Stimulated activated CD8-positive, alpha-beta memory T cell treated with anti-CD3 and anti-CD28 coated beads, Interleukin-4, amount 100 ng/mL, for 4 hours (primary cell): ENCODE data around the gene PRIM2.
"Not testable (repeated sequence)": the region's sequence is repeated elsewhere in the genome, so short reads cannot be mapped to it uniquely, and the experiment has no call there.

Experiments
- DNase-seq, 2 donors: peaks; one replicate each; pipeline ENCODE4 v3.0.0-alpha.2; 2020; ENCODE audit warnings: low read depth in 2 of 2, low spot score in 1 of 2

The PRIM2 gene

DNA sequence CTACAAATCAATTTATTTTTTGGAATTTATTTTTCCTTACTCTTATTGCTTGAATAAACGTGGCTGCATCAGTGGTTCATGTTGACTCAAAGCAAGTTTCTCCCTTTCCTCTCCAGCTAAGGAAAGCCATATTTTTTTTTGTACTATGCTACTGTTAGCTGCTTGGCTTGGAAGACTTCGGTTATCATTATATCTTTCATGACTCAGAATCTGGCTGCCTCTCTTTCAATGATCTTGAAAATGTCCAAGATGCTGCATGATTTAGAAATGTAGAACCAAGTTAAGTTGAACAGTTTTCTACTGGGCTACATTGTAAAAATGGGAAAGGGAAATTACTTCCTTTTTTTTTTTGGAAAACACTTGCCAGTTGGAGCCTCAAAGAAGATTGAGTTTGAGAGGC is 44.9 kb downstream of the PRIM2 start:
- DNase-seq = not testable (repeated sequence)

DNA sequence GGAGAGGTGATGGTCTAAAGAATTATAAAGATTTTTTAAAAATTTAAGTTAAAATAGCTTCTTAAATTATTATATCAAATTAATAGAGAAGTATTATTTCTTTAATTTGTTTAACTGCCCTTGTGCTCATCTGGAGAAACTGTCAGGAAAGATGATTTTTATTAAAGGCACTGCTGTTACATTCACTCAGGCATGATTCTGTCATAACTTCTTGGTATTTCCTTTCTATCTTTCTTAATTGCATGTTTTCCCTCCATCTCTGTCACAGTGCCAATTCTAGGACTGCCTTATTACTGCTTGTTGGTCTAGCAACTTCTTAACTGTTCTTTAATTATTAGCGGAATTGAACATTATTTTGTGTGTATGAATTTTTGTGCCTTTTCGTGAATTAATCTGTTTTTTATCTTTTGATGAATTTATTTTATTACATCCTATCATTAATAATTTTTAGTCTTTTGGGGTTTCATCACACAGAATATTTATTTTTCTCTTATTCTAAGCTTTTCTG is 47.7 kb downstream of the PRIM2 start:
- DNase-seq = not testable (repeated sequence)

DNA sequence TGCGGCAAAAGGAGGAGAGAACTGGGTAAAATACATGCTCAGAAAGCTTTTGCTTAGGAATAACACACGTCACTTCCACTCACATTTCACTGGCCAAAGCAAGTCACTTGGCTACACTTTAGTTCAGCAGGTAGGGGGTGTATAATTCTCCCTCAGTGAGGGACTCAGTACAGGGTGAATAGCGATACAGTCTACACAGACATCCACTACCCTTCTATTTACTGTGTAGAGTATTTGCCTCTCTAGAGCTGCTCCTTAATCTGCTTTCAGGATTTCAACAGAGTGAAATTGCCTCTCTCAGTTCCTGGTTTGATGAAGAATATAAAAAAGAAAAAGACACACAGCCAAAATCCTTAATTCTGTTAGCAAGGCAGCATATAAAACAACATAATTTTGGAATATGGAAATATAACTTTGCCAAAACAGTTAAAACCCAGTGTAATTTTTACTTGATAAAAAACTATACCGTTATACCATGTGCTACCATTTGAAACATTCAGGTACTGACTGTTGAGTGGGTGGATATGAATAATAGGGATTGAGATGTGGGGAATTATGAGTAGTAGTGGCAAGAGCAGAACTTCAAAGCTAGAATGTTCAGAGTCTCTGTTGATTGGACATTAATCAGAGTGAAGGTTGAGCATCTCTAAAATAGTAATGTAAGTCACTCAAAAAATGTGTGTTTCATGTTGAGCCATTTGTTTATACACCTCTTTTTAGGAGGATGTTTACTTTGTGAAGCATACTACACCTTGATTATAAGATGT is 51.7 kb downstream of the PRIM2 start:
- not testable (repeated sequence) for DNase-seq

DNA sequence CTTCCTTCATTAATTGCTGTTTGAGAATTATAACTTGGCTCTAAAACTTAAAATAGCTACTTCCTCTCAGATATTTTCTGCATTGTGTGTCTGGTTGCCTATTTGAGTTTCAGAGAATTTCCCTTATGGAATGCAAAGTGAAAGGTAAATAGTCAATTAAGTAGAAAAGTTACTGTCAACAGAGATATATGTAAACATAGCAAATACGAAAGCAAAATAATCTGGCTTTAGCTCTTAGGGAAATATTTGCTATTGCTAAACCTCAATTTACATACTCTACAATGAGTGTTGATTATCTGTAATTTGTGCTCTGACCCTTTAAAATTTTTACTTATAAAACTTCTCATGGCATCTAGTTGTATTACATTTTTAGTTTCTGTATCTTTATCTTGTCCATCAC is 54.3 kb downstream of the PRIM2 start:
- not testable (repeated sequence) for DNase-seq

DNA sequence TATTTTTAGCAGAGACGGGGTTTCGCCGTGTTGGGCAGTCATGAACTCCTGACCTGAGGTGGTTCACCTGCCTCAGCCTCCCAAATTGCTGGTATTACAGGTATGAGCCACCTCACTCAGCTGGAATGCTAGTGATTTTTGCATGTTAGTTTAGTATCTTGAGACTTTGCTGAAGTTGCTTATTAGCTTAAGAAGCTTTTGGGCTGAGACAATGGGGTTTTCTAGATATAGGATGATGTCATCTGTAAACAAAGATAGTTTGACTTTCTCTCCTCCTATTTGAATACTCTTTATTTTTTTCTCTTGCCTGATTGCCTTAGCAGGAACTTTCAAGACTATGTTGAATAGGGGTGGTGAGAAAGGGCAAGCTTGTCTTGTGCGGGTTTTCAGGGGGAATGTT is 57.3 kb downstream of the PRIM2 start:
- DNase-seq = not testable (repeated sequence)

DNA sequence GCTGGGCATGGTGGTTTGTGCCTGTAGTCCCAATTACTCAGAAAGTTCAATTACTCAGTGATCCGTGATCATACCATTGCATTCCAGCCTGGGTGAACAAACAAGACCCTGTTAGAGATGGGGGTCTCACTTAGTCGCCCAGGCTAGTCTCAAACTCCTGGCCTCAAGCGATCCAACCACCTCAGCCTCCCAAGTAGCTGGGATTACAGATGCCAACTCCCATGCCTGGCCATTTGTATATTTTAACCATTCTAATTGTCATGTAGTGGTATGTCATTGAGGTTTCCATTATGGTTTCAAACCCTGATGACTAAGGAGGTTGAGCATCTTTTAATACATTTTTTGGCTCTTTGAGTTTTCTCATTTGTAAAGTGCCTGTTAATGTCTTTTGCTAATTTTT is 58.7 kb downstream of the PRIM2 start:
- DNase-seq = not testable (repeated sequence)

DNA sequence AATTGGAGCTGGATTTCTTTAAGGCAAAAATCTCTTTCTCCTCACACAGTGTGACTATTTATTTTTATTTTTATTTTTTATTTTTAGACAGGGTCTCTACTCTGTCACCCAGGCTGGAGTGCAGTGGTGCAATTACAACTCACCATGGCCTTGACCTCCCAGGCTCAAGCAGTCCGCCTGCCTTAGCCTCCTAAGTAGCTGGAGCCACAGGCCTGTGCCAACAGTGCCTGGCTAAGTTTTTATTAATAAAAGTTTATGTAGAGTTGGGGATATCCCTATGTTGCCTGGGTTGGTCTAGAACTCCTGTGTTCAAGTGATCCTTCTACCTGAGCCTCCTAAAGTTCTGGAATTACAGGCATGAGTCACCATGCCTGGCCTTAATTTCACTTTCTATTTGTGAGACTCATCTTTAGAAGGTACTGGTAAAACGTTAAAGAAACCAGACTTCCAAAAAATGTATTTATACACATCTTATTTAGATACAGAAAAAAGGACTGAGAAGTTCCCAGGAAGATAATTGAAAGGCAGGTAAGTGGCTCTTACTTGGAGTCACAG is 71.7 kb downstream of the PRIM2 start:
- not testable (repeated sequence) for DNase-seq

DNA sequence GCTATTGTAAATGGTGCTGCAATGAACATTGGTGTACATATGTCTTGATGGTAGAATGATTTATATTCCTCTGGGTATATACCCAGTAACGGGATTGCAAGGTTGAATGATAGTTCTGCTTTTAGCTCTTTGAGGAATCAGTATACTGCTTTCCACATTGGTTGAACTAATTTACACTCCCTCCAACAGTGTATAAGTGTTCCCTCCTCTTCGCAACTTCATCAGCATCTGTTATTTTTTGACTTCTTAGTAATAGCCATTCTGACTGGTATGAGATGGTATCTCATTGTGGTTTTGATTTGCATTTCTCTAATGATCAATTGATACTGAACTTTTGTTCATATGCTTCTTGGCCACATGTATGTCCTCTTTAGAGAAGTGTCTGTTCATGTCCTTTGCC is 73.4 kb downstream of the PRIM2 start:
- not testable (repeated sequence) for DNase-seq

DNA sequence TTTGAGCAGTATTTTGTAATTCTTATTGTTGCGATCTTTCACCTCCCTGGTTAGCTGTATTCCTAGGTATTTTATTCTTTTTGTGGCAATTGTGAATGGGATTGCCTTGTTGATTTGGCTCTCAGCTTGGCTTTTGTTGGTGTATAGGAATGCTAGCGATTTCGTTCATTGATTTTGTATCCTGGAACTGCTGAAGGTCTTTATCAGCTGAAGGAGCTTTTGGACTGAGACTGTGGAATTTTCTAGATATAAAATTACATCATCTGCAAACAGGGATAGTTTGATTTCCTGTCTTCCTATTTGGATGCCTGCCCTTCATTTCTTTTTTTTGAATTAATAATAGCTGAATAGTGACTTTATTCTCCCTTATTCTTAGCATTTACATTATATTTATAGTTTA is 74.6 kb downstream of the PRIM2 start:
- not testable (repeated sequence) for DNase-seq

DNA sequence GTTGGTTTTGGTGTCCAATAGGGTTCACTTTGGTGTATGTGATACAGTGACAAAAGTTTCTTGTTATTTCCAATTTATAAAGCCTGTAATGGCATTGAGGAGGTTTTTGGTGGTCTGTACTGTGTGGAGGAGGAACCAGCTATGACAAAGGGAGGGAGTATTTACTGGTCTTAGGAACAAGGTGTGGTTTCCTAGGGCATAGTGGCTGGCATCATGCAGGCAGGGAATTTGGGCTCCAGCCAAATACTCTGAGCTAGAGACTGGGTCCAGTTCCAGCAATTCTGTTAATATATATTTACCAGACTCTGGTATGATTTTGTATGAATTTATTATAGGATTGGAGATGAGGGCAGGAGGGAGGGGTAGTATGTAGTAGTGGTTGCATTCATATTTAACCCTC is 101.9 kb downstream of the PRIM2 start:
- not testable (repeated sequence) for DNase-seq

DNA sequence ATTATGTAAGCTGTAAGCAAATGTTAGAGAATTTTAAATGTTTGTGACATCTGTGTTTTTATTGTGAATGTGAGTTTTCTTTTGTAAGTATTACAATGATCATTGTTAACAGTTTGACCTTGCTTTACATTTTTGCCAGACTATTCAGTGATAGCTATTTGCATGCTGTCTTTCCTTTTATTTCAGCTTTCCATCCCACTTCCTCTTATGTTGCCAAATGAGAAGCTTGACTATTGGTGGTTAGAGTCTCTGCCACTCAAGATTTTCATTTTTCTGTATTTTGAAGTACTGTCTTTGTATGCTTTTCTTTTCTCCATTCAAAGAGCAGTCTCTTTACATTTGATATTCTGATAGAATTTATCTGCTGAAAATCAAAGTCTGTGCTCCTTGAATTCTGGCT is 104.1 kb downstream of the PRIM2 start:
- DNase-seq = no peak

DNA sequence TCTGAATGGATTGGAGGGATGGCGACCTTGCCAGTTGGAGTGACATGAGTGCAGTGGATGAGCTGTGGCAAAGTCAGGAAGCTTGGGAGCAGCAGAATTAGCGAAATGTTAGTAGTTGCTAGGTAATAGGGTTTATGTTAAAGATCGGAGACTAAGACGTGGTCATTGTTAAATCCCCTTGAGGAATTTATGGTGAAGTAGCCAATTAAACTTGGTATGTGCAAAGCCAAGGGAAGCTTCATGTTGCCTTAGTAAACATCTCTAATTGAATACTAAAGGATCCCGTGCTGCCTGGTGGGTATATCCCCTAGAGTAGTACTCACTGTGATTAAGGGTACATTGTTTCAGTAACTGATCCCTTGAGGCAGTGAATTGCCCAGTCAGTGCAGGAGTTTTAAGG is 106.0 kb downstream of the PRIM2 start:
- DNase-seq = no peak

DNA sequence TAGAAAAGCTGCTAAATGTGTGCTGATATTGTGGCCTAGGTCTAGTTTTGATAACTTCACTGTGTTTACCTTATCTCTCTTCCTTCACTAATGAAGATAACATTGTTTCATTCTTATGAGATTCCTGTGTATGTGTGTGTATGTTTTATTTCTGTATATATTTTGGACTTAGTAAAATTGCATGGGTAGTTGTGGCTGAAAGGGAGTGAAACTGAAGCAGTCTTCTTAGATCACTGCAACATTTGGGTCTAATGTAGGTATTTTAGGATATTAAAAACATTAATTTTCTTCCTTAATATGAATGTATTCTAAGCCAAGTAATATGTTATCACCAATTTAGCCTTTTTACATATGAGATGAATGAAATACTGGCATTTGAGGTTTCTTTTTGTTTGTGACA is 114.3 kb downstream of the PRIM2 start:
- DNase-seq = not testable (repeated sequence)

DNA sequence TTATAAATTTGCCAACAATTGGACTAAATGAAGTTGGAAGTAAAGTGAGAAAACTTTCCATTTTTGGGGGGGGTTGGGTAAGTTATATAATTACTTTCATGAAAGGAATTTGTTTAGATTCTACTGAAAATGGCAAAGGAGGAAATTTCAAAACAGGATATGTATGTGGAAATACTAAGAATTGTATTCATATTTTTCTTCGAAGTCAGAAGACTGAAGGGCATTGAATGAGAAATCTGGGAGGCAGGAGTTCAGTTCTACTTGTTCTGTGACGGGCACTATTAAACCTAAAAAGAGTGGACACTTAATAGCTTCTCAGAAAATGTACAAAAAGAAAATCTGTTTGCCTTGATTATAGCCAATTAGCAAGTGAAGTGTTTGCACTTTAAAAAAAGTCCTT is 114.7 kb downstream of the PRIM2 start:
- no peak for DNase-seq

DNA sequence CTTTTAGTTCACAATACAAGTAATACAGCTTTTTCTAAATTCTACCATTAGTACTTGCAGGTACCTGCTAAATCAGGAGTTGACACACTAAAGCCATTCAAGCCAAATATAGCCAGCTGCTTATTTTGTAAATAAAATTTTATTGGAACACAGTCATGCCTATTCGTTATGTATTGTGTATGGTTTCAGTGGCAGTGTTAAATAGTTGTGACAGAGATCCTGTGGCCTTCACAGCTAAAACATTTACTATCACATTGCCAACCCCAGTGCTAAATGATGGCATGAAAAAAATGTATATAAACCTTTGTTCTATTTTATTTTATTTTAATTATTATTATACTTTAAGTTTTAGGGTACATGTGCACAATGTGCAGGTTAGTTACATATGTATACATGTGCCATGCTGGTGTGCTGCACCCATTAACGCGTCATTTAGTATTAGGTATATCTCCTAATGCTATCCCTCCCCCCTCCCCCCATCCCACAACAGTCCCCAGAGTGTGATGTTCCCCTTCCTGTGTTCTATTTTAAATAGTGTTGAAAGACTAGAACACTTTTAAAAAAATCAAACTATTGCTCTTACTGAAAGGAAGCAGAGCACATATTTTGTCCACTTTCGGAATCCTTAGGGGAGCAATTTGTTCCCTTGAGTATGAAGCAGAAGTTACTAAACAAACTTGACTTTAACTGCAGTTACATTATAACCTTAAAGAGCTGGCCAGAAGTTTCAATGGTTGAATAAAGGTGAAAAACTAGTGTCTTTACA is 115.7 kb downstream of the PRIM2 start:
- no peak for DNase-seq

DNA sequence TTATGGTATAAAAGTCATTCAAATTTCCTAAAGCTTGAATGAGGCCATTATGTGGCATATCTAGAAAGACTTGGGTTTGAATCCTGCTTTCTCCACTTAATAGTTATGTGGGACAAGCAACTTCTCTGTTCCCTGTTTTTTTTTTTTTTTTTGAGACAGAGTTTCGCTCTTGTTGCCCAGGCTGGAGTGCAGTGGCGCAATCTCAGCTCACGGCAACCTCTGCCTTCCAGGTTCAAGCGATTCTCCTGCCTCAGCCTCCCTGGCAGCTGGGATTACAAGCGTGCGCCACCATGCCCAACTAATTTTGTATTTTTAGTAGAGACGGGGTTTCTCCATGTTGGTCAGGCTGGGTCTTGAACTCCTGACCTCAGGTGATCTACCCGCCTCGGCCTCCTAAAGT is 116.4 kb downstream of the PRIM2 start:
- not testable (repeated sequence) for DNase-seq

DNA sequence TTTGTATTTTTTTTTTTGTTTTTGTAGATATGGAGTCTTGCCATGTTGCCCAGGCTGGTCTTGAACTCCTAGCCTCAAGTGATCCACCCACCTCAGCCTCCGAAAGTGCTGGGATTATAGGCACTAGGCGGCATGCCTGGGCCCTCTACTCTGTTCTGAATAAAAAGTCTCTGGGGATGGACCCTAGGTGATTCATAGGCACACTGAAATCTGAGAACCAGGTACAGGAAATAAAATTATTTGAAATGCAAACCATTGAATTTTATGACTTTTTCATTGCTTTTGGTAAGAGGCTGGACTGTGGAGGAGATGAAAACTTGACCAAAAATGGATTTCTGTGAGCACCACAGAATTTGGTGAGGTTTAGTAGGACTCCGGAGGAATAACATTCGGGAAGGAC is 117.5 kb downstream of the PRIM2 start:
- no peak for DNase-seq

DNA sequence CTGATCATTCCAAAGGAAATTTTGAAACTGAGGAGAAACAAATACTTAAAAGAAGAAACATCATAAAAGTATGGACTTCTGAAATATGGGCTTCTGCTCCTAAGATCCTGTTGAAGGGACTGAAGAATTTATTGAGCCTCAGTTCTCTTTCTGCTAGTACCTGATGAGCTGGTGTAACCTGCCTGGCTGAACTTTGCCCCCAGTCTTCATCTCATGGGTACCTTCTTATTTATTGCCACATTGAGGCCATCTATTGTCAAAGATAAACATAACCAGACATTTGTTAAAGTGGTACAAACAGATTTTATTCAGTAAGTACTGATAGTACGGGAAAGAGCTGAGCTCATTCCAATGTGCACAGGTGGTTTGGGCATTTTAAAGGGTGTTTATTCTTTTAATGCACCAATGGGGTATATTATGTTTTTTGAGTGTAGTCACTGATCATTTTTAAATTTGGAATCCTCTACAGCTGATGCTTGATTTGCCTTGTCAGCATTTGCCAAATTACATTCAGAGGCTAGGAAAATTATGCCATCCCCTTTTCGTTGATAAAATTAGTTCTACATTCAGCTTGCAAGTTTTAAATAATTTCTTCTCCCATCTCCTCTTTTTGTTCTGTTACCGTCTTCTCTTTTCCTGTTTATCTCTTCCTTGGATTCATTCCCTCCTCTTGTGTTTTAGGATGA is 118.2 kb downstream of the PRIM2 start:
- no peak for DNase-seq

DNA sequence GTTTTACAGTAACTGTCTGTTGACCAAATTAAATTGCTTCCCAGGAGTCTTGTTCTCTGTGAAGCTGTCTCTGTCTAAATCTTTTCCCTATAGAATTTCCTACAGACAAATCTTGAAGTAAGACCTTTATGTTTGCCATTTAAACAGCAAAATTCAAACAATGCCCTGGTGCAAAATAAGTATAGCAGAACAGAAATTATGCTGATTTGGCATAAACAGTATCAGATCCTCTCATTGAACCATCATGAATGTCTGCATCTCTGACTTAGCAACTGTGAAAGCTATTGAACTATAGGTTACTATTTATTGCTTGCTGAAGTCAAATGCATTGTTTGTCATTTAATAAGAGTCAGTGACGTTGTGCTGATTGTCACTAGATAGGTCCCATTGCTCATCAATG is 123.3 kb downstream of the PRIM2 start:
- DNase-seq = not testable (repeated sequence)

DNA sequence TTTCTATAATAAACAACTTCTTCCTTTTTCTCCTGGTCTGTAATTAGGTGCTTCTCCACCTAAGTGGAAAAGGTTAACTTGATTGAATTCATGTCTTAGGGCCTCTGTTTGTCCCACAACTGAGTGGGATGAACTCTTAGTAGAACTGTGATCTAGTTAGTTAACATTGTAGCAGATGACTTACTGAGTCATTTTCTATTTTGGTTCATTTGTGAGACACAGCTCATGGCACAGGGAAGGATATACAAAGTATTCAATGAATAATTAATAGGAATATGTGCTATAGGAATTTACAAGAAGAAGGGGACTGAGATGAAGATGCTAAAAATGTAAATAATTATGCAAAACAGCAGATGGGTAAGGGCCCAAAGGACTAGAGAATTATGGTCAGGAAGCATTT is 124.7 kb downstream of the PRIM2 start:
- not testable (repeated sequence) for DNase-seq

DNA sequence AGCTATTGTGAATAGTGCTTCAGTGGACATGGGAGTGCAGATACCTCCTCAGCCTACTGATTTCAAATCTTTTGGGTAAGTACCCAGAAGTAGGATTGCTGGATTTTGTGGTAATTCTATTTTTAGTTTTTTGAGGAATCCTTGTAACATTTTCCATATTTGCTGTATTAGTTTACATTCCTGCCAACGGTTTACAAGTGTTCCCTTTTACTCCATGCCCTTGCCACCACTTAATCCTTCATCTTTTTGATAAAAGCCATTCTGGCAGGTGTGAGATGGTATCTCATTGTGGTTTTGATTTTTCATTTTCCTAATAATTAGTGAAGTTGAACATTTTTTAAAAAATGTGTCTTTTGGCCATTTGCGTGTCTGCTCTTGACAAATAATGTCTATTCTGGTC is 125.8 kb downstream of the PRIM2 start:
- DNase-seq = not testable (repeated sequence)
